DMS79 treated with DMSO at 0.1 percent for 48 hours (cell line): ENCODE data around the gene S100PBP.

ENCODE experiments used
- DNase-seq: peaks from one replicate; lab custom pipeline; 2025; lab: John Stamatoyannopoulos, UW

S100PBP gene

GRCh38 chr1:32828341-32828740 is 10.9 kb downstream of the S100PBP start:
- peak; percentile 8 for DNase-seq

- peak; percentile 97 for DNase-seq
Measured at GRCh38 chr1:32830092-32830852, 12.8 kb downstream of the S100PBP start.

- DNase-seq: no peak
Measured at GRCh38 chr1:32831878-32832277, 14.4 kb downstream of the S100PBP start.

- DNase-seq: no peak
Measured at GRCh38 chr1:32848354-32849063, 31.1 kb downstream of the S100PBP start.

- no peak for DNase-seq
Measured at GRCh38 chr1:32855861-32856617, 38.6 kb downstream of the S100PBP start.

- no peak for DNase-seq
Measured at GRCh38 chr1:32858136-32858535, 40.7 kb downstream of the S100PBP start.

GRCh38 chr1:32858791-32859190 is 41.3 kb downstream of the S100PBP start:
- no peak for DNase-seq

- no peak for DNase-seq
Measured at GRCh38 chr1:32859915-32860314, 42.5 kb downstream of the S100PBP start.

GRCh38 chr1:32860566-32860965 is 43.1 kb downstream of the S100PBP start:
- no peak for DNase-seq

GRCh38 chr1:32861904-32862695 is 44.6 kb downstream of the S100PBP start:
- DNase-seq: no peak

GRCh38 chr1:32863218-32863880 is 45.9 kb downstream of the S100PBP start:
- no peak for DNase-seq

GRCh38 chr1:32863881-32864245 is 46.4 kb downstream of the S100PBP start:
- DNase-seq: no peak

- DNase-seq: no peak
Measured at GRCh38 chr1:32864375-32865019, 47.0 kb downstream of the S100PBP start.

GRCh38 chr1:32865639-32866405 is 48.4 kb downstream of the S100PBP start:
- no peak for DNase-seq

- no peak for DNase-seq
Measured at GRCh38 chr1:32867151-32867550, 49.7 kb downstream of the S100PBP start.

- no peak for DNase-seq
Measured at GRCh38 chr1:32867671-32868070, 50.2 kb downstream of the S100PBP start.

GRCh38 chr1:32868085-32868484 is 50.6 kb downstream of the S100PBP start:
- no peak for DNase-seq

- DNase-seq: no peak
Measured at GRCh38 chr1:32868806-32869455, 51.5 kb downstream of the S100PBP start.

- DNase-seq: no peak
Measured at GRCh38 chr1:32869923-32870614, 52.6 kb downstream of the S100PBP start.
